ENCODE data around the gene KMT5C.

DNA sequence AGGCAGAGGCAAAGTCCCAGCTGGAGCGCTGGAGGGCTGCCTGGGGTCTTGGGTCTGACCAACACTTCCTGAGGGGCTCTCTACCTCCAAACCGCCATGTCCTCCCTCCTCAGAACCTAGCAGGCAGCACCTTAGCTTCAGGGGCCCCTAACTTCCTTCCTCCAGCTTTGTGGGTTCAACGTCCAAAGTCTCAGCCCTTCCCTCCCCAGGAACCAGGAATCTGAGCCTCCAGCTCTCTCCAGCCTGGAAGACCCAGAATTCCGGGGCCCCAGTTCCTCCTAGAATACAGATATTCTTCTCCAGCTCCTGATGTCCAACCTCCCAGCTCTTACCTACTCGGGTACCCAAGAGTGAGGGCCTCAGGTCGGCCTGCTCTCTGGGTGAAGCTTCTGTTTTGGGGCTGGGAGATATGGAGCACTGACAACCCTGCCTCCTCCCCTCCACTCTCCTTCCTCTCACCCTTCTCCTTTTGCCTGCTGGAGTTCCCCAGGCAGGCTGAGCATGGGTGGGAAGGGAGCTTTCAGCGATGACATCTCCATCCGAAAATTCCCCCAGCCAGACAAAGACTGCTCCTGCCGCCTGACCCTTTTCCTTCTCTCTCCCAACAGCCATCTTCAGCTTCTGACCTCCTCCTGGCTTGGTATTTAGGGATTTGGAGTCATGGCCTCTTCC lies 18.1 kb upstream of the KMT5C start:
- no peak for TF ChIP-seq POLR2AphosphoS5 (IDR thresholded peaks at IDR 0.05; ENCODE audit: low read depth)
- TF ChIP-seq EZH2 (IDR thresholded peaks at IDR 0.05; ENCODE audit: low read depth, unreplicated experiment): no peak
- TF ChIP-seq, protein P1, sequence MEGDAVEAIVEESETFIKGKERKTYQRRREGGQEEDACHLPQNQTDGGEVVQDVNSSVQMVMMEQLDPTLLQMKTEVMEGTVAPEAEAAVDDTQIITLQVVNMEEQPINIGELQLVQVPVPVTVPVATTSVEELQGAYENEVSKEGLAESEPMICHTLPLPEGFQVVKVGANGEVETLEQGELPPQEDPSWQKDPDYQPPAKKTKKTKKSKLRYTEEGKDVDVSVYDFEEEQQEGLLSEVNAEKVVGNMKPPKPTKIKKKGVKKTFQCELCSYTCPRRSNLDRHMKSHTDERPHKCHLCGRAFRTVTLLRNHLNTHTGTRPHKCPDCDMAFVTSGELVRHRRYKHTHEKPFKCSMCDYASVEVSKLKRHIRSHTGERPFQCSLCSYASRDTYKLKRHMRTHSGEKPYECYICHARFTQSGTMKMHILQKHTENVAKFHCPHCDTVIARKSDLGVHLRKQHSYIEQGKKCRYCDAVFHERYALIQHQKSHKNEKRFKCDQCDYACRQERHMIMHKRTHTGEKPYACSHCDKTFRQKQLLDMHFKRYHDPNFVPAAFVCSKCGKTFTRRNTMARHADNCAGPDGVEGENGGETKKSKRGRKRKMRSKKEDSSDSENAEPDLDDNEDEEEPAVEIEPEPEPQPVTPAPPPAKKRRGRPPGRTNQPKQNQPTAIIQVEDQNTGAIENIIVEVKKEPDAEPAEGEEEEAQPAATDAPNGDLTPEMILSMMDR (conservative IDR thresholded peaks at IDR 0.05; ENCODE audit: low read depth in 2 of 2): no peak
- no peak for TF ChIP-seq JUNB (IDR thresholded peaks at IDR 0.05; ENCODE audit: unreplicated experiment)
- TF ChIP-seq, protein P2, sequence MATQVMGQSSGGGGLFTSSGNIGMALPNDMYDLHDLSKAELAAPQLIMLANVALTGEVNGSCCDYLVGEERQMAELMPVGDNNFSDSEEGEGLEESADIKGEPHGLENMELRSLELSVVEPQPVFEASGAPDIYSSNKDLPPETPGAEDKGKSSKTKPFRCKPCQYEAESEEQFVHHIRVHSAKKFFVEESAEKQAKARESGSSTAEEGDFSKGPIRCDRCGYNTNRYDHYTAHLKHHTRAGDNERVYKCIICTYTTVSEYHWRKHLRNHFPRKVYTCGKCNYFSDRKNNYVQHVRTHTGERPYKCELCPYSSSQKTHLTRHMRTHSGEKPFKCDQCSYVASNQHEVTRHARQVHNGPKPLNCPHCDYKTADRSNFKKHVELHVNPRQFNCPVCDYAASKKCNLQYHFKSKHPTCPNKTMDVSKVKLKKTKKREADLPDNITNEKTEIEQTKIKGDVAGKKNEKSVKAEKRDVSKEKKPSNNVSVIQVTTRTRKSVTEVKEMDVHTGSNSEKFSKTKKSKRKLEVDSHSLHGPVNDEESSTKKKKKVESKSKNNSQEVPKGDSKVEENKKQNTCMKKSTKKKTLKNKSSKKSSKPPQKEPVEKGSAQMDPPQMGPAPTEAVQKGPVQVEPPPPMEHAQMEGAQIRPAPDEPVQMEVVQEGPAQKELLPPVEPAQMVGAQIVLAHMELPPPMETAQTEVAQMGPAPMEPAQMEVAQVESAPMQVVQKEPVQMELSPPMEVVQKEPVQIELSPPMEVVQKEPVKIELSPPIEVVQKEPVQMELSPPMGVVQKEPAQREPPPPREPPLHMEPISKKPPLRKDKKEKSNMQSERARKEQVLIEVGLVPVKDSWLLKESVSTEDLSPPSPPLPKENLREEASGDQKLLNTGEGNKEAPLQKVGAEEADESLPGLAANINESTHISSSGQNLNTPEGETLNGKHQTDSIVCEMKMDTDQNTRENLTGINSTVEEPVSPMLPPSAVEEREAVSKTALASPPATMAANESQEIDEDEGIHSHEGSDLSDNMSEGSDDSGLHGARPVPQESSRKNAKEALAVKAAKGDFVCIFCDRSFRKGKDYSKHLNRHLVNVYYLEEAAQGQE (IDR thresholded peaks at IDR 0.05; ENCODE audit: unreplicated experiment): no peak
- no peak for TF ChIP-seq EZH2phosphoT487 (IDR thresholded peaks at IDR 0.05; ENCODE audit: unreplicated experiment)
- TF ChIP-seq, protein P3, sequence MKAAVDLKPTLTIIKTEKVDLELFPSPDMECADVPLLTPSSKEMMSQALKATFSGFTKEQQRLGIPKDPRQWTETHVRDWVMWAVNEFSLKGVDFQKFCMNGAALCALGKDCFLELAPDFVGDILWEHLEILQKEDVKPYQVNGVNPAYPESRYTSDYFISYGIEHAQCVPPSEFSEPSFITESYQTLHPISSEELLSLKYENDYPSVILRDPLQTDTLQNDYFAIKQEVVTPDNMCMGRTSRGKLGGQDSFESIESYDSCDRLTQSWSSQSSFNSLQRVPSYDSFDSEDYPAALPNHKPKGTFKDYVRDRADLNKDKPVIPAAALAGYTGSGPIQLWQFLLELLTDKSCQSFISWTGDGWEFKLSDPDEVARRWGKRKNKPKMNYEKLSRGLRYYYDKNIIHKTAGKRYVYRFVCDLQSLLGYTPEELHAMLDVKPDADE (IDR thresholded peaks at IDR 0.05): no peak
- TF ChIP-seq CREB1 (CRISPR knock-in tag; IDR thresholded peaks at IDR 0.05; ENCODE audit: low read depth): no peak

Data from GM23338 (cell line).